ENCODE measurements around the gene GABBR2. TPM values are rescaled to one million over a fixed set of nuclear protein-coding genes. Genes with fewer than 3 reads are reported as not detected.
A peak's percentile ranks its signal among the peaks of the same experiment; 100 is the strongest.

The GABBR2 gene
- total and polyA plus RNA-seq, 9 of the 15 experiments (the other 6 are each of a cell fraction or from before 2014, with no cell fraction given), result 0.15 to 1.9 (median 0.32) TPM

DNA sequence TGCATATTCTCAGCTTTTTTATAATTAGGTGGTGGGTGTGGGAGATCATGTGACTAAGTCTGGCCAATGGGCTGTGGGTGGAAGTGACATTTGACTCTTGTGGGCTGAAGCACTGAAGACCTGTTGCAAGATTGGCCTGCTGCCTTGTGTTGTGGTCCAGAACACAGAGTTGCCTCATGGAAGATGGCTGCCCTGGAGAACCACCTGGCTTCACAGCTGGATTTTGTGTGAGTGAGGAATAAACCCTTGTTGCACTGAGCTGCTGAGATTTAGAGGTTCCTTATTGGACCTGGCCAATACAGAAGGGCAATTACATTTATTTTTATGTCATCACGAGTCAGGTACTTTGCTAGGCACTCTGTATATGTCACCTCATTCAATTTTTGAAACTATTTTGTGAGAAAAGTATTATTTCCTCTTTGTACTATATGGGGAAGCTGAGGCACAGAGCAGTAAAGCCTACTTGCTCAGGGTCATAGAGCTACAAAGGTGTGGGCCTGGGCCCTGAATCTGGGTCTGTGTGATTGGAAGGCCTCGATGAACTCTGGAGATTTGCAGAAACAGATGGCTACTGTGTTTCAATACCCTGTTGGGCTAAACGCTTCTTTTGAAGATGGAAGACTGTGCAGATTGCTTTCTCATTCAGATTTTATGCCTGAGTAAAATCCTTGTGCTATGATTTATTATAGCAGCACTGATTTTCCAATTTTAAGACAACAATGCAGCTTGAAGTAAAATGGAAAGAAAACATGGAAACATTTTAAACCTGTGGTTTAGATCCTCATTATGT is 382.1 kb downstream of the GABBR2 start (continued):
- TF ChIP-seq POLR2H (tag; IDR thresholded peaks at IDR 0.05; ENCODE audit: low read depth) (peak; percentile 82), ZNF121 (CRISPR knock-in tag; conservative IDR thresholded peaks at IDR 0.05) (no peak), CREBBP (IDR thresholded peaks at IDR 0.05; ENCODE audit: low read depth, low read length) (no peak), ZNF830 (CRISPR knock-in tag; IDR thresholded peaks at IDR 0.05) (no peak), MGA (IDR thresholded peaks at IDR 0.05) (peak; percentile 83), BMI1 (IDR thresholded peaks at IDR 0.05; ENCODE audit: low read length) (no peak), RAD51 (IDR thresholded peaks at IDR 0.05; ENCODE audit: borderline replicate concordance, low read depth) (peak; percentile 94), NFIC (IDR thresholded peaks at IDR 0.05) (peak; percentile 49; the same call in 1 of the 2 replicates), ZBTB12 (CRISPR knock-in tag; IDR thresholded peaks at IDR 0.05) (no peak), NCOA1 (IDR thresholded peaks at IDR 0.05; ENCODE audit: low read depth) (no peak), ZBTB17 (CRISPR knock-in tag; IDR thresholded peaks at IDR 0.05) (no peak), SRSF1 (IDR thresholded peaks at IDR 0.05; ENCODE audit: low read depth, low read length) (no peak), HIVEP1 (CRISPR knock-in tag; IDR thresholded peaks at IDR 0.05) (no peak), POLR2AphosphoS2 (IDR thresholded peaks at IDR 0.05; ENCODE audit: low read length) (no peak), ATF1 (CRISPR knock-in tag; IDR thresholded peaks at IDR 0.05) (no peak), ATF1 (tag; IDR thresholded peaks at IDR 0.05) (no peak), MED1 (CRISPR knock-in tag; IDR thresholded peaks at IDR 0.05; ENCODE audit: borderline replicate concordance) (no peak), FOXM1 (IDR thresholded peaks at IDR 0.05; ENCODE audit: low read depth) (no peak), FOXM1 (CRISPR knock-in tag; IDR thresholded peaks at IDR 0.05; ENCODE audit: low read depth) (no peak)

All from K562 (cell line).